Measurements from ENCODE around the gene CXCL12.

DNA sequence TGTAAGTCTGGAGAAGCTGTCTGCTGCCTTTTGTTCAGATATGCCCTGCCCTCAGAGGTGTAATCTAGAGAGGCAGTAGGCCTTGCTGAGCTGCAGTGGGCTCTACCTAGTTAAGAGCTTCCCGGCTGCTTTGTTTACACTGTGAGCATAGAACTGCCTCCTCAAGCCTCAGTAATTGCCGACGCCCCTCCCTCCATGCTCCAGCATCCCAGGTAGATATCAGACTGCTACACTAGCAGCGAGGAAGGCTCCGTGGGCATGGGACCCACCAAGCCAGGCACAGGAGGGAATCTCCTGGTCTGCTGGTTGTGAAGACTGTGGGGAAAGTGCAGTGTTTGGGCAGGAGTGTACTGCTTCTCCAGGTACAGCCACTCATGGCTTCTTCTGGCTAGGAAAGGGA, 26.4 kb upstream of the CXCL12 start:
- TF ChIP-seq, protein P1, sequence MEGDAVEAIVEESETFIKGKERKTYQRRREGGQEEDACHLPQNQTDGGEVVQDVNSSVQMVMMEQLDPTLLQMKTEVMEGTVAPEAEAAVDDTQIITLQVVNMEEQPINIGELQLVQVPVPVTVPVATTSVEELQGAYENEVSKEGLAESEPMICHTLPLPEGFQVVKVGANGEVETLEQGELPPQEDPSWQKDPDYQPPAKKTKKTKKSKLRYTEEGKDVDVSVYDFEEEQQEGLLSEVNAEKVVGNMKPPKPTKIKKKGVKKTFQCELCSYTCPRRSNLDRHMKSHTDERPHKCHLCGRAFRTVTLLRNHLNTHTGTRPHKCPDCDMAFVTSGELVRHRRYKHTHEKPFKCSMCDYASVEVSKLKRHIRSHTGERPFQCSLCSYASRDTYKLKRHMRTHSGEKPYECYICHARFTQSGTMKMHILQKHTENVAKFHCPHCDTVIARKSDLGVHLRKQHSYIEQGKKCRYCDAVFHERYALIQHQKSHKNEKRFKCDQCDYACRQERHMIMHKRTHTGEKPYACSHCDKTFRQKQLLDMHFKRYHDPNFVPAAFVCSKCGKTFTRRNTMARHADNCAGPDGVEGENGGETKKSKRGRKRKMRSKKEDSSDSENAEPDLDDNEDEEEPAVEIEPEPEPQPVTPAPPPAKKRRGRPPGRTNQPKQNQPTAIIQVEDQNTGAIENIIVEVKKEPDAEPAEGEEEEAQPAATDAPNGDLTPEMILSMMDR (IDR thresholded peaks at IDR 0.05; ENCODE audit: extremely low read depth in 1 of 2, insufficient read depth in 1 of 2, low read depth in 1 of 2, low read length in 2 of 2): no peak
- TF ChIP-seq POLR2A (IDR thresholded peaks at IDR 0.05; ENCODE audit: low read depth, low read length) (no peak), FOS (IDR thresholded peaks at IDR 0.05; ENCODE audit: borderline replicate concordance, insufficient read depth, low read length) (no peak), MYC (IDR thresholded peaks at IDR 0.05; ENCODE audit: low read depth, low read length) (no peak)
- TF ChIP-seq, protein P2, sequence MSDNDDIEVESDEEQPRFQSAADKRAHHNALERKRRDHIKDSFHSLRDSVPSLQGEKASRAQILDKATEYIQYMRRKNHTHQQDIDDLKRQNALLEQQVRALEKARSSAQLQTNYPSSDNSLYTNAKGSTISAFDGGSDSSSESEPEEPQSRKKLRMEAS (IDR thresholded peaks at IDR 0.05; ENCODE audit: insufficient read depth, insufficient read length): no peak

All from endothelial cell of umbilical vein (primary cell).